ENCODE results near the gene IKZF2.

Gene IKZF2

DNA sequence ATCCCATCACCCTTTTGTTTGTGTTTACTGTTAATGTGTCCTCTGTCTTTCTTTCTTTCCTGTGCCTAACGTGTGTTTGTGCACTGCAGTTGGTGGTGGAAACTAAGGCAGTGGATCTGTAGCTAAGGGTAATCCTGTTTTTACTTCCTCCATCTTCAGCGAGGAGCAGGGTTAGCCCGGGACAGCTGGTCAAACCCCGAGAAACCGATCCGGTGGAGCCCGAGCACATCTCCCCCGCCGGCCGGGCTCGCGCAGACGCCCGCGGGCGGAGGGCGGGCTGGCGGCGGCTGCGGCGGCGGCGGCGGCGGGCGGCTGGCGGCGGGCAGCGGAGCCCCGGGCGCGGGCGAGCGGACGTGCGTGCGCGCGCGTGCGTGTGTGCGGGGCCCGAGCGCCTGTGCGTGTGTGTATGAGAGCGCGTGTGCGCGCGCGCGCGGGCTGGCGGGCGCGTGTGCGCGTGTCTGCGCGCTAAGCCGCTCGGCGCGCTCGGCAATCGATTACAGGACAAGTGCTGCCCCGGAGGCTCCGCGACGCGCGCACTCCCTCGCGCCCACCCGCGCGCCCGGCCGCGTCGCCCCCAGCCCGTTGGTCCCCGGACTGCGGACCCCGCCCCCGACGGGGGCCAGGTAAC lies at the start of gene IKZF2:
IKZF2 (minus strand) TSS at position 176 of the 628 bp plus-strand sequence. CDS start 2,983 bp downstream, outside the sequence.
- DNase-seq, result peak; percentile 85

DNA sequence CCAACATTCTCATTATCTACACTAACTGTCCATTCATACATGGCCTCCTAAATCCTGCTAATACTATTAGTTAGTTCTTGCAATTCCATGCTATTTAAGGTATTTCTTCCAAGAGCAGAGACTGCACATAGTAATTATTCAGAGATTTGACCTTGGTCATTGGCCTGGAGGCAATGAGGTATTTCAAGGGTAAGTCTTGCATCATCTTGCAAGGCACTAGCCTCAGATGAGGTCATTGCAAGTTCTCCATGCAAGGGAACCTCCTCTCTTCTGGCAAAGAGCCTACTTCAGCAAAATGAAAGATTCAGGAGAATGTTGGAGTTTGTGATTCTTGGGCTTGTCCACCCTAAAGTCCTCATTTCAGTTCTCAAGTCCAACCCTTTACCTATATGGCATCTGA lies 48.5 kb upstream of the IKZF2 start:
- DNase-seq, result peak; percentile 37

DNA sequence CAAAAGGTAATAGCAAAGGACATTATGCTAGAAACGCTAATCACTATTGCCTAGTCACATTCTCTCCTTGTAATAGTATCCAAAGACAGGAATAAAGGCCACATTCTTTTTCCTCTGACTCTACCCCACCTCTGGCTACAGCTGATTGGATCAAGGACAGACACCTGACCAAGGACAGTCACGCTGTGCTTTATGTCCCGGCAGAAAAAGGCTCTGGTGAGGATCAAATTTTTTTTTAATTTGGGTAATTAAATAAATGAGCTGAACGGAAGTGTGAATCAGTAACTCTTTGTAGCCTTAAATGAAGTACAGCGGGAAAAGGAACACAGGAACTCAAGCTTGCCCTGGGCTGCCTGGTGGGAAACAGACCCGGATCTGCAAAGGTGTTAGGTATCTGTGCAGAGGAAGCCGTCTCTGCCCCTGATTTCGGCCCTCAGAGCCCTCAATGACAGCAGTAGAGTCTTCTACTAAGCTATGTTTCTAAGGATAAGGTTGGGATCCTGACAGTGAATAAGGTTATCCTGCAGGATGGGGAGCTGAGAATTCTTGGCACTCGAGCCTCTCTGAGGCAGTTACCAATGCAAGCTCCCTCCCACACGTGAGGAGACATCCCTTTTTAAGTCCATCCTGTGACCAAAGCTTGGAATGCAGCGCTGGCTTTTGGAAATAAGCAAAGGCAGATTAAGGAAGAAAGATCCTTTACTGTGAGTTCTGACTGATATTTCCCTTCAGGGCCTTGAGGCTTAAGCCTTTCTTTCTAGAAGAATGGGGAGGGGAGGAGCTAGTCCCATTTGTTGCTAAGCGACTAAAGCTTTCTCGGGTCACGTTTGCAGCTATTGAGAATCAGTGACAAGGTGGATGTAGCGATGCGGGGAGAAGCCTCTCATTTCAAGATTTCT lies 37.8 kb upstream of the IKZF2 start:
- DNase-seq, result peak; percentile 57

DNA sequence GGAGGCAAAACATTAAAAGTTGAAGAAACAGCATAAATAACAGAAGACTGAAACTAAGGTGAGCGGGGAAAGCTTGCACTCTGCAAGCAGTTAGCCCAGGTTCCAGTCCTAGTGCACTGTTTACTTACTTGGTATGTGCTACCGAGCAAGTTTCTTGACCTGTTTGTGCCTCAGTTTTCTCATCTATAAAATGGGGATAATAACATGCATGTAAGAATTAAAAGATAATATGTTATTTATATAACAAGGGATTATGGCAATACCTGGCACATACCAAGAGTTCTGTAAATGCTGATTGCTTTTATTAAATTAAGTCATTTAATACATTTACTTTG lies 37.1 kb upstream of the IKZF2 start:
- no peak for DNase-seq

DNA sequence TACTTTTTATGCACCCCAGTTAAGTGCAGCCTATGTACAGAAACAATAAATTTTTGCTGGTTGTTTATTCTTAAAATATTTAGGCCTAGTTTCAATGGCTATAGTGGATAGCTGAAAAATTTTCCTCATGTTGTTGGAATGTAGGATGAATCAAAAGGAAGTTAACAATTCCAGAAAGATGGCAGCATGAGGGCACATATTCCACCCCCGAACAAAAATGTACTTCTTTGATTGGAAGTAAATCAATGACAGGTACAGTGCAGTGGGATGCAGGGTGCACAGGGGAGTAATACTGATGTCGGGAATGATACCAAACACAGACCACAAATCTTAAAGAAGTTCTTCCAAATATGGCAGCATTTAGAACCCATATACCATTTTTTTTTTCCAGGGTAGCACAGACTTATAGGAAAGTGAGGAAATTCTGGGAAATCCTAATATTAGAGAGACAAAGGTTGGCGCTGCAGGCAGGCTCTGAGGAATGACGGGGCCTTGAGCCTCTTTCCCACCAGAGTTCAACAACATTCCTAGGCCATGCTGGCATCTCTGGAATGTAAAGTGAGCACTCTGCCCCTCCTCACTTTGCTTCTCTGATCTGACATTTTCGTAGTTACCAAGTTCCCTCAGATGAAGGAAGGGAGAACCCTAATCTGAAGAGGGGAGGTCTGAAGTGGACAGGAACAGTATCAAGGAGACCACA lies 36.6 kb upstream of the IKZF2 start:
- DNase-seq, result peak; percentile 84

DNA sequence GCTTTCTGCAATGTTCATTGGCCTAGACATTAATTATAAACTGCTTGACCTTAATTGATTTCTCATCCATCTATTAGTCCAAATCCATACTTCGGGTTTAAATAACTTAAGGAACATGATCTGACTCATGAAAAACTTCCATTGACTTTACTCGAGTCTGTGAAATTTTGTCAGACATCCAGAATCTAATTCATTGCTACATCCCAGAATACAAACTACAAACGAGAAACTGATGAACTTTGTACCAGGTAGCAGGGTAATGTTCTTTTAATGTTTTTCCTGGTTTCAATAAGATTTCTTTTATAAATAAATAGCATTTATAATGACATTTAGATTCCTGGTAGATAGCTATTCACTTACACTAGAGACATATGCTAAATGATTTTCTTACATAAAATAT lies 36.0 kb upstream of the IKZF2 start:
- DNase-seq, result peak; percentile 21

DNA sequence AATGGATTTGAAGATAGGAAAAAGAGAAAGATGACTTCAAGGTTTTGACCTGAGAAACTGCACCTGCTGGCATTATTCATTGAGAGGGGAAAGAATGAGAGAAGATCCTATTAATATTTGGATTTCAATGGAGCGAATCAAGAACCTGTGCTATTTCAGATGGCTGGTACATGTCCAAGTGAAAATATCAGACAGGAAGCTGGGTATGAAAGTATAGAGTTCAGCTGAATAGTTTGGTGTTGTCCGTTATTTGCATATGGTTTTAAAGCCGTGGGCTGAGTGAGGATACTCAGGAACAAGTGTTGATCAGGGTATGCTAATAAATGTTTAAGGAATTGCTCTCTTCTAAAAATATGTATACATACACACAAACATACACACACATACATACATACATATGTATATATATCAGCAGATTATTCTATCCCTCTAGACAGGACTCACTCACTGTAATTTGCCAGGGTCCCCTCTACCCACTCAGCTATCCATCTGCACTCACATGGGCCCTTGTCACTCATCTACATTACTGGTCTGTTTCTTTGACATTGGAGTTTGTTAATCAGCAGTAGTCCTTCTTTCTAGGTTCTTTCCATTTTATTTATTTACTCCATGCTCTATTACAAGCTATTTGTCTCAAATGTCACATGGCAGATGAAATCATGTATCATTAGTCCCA lies 33.9 kb upstream of the IKZF2 start:
- DNase-seq, result no peak

DNA sequence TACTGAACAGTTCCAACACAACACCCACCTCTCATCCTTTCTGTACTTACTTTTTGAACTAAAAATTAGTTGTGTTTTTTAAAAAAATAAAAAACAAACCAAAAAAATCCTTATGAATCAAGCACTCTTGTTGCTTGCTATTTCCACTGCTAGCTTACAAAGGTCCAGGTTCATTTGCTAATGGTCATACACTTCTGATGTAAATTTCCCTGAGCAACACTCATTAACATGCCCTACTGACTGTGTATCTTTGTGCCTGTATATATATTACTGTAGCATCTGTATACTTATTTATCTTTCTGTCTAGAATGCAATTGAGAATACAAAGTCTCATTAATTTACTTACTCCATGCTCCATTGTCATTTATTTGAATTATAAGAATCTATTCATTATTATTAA lies 30.3 kb upstream of the IKZF2 start:
- DNase-seq, result no peak

DNA sequence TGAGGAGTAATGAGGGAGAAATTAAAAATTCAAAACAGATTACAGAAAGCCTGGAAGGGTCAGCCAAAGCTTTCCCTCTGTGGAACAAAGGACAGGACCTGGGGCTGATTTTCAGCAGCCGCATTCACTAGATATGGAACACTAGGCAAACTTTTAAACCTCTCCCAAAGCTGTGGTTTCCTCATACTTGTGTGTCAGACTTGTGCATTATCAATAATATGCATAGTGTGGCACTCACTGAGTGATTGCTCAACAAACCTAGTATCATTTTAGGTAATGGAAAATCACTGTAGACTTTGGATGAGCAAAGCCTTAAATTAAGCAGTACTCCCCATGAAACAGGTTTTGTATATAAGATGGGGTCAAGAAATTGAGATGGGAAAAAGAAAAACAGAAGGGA lies 26.3 kb upstream of the IKZF2 start:
- DNase-seq, result no peak

DNA sequence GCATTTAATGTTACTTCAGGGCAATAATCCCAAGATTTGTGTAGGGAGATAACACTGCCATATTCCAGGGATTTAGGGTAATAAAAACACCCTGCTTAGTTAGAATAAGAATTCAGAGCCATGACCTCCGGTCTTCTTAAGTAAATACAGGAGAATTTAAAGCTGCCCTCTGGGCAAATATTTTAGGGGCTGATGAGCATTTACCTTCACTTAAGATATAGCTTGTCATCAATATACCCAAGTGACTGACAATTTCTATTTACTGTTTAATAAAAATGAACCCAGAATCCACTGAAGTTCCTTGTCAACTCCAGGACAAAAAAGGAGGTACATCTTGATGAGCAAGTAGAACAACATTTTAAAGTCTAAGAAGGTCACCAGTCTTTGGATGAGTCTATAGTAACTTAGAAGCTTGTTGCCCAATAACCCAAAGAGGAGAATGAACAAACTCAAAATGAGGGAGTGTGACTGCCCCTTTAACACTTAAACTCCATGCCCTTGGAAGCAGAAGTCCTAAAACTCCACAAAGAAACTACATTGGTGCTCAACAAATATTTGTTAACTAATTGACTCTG lies 24.3 kb upstream of the IKZF2 start:
- DNase-seq, result no peak

DNA sequence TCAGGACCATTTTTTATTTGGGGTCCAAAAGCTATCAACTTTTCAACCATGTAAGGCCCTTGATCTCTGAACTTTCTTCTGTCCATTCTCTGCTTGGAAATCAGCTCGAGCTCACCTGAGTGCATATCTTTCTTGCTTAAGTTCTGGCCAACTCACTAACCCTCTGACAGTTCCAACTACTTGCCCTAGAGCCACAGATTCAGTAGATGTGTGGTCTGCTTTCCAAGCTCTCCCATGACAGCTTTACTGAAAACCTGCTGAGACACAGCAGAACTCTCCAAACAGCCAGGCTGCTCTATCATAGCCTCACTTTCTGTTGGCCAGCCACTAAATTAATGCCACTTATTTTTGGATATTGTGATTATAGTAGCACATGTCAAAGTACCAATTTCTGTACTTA lies 21.2 kb upstream of the IKZF2 start:
- DNase-seq, result no peak

DNA sequence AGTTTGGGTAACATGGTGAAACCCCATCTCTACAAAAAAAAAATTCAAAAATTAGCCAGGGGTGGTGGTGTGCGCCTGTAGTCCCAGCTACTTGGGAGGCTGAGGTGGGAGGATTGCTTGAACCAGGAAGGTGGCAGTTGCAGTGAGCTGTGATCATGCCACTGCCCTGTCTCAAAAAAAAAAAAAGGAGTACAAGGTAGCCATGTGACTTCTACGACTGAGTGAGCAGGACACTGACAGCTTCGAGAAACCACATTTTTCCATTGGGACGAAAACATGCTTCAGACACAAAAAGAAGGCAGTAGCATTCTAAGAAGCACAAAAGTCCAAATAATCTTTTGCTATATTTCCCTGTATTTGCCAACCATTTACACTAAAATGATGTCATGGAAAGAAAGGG lies 19.7 kb upstream of the IKZF2 start:
- DNase-seq, result no peak

DNA sequence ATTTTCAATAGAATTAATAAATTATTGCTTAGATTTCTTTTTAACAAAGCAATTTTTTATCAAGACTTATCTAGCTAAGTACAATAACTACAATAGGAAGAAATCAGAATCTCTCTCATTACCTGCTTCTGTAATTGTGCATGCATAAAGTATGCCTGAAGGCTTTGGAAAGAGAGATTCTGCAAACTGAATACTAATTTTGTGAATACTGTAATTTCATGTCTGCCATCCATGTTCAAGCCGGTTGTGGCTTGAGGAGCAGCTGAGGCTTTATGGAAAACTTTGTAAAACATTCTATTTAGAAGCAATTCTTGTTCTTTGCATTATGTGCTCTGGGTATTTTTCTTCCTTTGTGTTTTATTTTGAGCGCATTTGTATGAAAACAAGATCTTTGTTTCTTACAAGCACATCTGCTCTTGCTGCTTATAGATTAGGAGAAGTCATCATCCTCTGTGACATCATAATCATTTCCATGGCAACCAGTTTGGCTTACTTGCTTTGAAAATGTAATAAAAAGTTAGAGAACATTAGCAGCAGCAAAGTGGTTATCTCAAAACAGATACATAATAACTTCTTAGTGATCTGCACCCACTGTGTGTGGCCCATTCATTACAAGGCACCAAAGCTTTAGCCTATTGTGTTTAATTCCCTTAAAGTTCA lies 16.0 kb upstream of the IKZF2 start:
- DNase-seq, result no peak

DNA sequence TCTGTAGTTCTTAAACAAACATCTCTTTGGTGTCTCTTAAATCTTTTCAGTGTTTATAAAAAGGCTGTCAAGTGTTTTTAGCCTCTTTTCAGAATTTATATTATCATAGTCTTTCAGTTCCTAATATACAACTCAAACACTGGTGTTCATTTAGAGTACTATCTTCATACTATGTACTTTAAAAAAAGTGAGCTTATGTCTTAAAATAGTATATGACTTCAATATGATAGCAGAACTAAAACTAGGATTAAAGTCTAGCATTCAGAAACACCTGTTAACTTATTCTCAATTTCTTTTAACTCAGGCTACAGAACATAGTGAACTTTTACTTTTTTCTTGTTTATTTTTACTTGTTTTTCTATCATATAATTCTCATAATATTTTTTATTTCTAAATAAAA lies 14.7 kb upstream of the IKZF2 start:
- DNase-seq, result no peak

DNA sequence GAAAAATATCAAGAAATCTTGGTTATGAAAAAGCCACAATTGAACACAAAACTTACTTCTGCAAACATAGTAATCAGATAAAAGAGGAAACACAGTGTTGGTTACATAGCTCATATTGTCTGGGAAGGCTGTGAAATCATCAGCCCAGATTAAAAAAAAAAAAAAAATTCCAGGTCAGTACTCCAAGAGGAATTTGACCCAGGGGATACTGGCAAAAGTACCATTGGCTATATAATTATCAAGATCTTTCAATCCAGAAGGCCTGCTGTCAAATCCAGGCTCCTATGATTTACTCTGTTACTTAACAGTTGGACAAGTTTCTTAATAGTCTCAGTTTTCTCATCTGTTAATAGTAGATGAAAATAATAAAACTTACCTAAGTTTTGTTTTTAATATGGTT lies 12.9 kb upstream of the IKZF2 start:
- no peak for DNase-seq

DNA sequence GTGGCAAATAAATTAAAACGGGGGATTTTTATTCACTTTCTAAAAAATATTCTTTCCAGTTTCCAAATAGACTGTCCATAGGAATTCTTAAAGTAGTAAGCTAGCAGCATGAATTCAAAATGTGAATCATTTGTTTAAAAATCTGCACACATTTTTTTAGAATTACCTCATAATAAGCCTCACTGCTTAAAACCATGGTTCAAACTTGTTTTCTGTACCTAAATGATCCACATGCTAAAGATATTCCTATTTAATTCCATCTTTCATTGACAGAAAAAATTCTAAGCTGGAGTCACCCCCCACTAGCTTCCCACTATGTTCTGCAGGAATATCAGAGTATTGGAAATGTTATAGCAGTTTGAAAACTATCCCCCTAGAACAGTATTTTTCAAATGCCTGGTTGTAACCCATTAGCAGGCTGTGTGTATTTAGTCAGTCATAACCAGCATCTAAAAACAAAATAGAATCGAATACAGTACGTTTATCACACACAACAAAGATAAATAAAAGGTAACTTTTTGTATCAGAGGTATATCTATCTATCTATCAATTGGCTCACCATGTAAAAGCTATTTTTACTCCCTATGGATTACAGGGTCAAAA lies 11.2 kb upstream of the IKZF2 start:
- peak; percentile 52 for DNase-seq

DNA sequence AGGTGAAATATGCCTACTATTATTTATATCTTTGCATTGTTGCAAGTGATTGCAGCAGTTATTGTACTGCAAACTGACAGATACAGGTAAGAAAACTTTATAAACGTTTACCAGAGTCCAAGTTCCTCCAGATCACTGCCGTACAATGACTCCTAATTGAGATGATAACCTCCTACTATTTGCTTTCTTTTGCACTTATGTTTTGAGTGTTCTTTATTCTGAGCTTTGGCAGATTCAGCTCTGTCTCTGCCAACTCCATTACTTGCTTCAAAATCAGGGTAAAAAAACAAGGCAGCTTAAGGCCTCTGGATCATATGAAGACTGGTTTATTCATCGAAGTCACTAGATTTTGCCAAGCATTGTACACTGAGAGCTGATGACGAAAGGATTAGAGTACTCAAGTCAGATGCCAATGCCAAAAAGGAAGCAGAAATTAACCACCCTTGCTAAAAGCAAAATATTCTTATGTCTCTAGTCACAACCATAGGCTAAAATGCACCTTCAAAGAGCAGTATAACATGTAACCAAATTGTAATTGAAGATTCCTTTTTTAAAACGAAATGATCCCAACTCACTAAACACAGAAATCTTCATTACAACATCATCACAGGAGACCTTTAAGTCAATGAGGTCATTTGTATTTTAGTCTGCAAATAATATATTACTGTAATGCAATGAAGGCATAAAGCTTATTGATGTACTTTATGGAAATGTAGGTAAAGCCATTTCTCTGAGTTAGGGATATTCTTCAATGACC lies 10.5 kb upstream of the IKZF2 start:
- peak; percentile 44 for DNase-seq

DNA sequence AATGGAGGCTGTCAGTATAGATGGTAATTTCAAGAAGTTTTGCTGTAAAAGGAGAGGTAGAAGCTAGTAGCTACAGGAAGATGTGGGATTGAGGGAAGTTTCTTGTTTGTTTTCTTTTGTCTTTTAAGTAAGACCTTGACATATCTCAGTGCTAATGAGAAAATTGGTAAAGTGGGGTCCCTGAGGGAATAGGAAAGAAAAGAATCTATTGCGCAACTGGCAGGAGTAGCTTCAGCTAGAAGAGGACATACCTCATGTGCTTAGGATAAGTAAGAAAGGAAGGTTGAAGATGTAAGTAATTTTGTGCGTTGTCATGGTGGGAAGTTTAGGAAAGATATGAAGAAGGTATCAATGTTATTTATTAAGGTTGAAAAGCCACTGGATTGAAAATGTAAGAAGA lies 8.4 kb upstream of the IKZF2 start:
- no peak for DNase-seq

DNA sequence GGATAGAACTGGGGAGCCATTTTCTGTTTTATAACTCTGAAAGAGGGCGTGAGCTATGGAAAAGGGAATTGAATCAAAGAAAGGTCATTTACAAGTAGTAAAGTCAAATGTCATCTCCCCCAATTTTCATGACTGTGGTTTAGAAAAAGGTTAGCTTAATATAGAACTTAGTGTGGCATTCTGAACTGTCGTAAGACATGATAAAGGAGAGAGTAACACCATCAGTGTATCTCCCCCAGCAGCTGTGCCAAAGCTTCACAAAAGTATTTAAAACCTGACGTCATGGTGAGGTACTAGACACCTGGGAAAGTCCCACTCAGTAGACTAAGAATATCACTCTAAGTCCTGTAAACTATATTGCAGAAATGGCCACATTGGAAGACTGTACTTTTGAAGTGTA lies 5.8 kb upstream of the IKZF2 start:
- no peak for DNase-seq

DNA sequence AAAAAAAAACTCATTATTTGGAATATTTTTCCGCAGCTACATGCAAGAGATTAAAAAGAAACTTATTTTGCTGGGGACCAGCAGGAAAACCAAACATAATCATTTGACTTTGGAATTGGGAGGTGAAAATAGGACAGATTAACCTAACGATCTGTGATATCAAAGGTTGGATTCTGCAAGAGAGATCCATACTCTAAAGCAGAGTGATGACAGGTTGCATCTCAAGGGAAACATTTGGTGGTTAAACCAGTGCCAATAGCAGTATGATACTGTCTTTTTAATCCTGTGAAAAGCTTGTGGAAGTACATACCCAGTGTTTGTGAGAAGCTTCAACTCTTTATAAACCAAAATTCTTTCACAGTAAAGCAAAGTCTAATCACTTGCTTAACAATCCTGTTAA lies 5.3 kb upstream of the IKZF2 start:
- no peak for DNase-seq

DNA sequence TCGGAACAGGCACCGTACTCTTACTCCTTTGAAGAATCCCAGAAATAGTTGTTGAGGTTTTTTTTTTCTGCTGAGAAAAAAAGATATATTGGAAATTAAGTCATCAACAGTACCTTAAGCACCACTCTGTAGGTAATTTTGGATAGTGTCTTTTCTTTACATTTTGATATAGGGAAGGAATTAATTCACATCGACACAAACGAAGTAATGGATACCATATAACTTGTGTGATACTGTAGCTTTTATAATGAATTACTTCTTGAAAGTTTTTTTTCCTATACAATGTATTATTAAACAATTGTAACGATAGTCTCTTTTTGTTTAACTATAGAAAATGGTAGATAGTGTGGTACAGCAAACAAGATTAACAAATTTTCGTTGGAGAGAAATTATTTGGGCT lies 1.5 kb upstream of the IKZF2 start:
- DNase-seq, result no peak
